KMS-11 (cell line): ENCODE measurements around the gene MAN1B1.

ENCODE experiments used
- H2AFZ ChIP-seq: fragments of 200-600 bp; sonication (generic); 2 replicates; pipeline ENCODE4 v1.6.1; 2016; ENCODE audit warnings: antibody characterized with exemption, mixed run types, low read depth
- H3K27ac ChIP-seq: fragments of 200-600 bp; sonication (generic); 2 replicates; pipeline ENCODE4 v1.6.1; 2016; ENCODE audit warnings: mild to moderate bottlenecking, mixed run types
- H3K27me3 ChIP-seq: fragments of 200-600 bp; sonication (generic); 2 replicates; pipeline ENCODE4 v1.6.1; 2017; ENCODE audit warnings: mild to moderate bottlenecking, low read depth, mixed run types, moderate library complexity; ENCODE audit not compliant: insufficient read depth
- H3K36me3 ChIP-seq: fragments of 200-600 bp; sonication (generic); 2 replicates; pipeline ENCODE4 v1.6.1; 2017; ENCODE audit warnings: mild to moderate bottlenecking, mixed run types; ENCODE audit not compliant: insufficient read depth
- H3K4me1 ChIP-seq: fragments of 200-600 bp; sonication (generic); 2 replicates; pipeline ENCODE4 v1.6.1; 2016; ENCODE audit warnings: mild to moderate bottlenecking, low read depth, mixed run types; ENCODE audit not compliant: poor library complexity, severe bottlenecking
- H3K4me2 ChIP-seq: fragments of 200-600 bp; sonication (generic); 2 replicates; pipeline ENCODE4 v1.7.0; 2016; ENCODE audit warnings: mild to moderate bottlenecking, mixed run types
- H3K4me3 ChIP-seq: fragments of 200-600 bp; sonication (generic); IDR thresholded peaks from 2 replicates; pipeline ENCODE4 v1.6.1; 2017; ENCODE audit warnings: low read depth, low read length, mixed read lengths; ENCODE audit not compliant: insufficient read depth
- H3K79me2 ChIP-seq: fragments of 200-600 bp; sonication (generic); 2 replicates; pipeline ENCODE4 v1.6.1; 2016; ENCODE audit warnings: low read depth, mixed run types; ENCODE audit not compliant: insufficient read depth
- H3K9ac ChIP-seq: fragments of 200-600 bp; sonication (generic); 2 replicates; pipeline ENCODE4 v1.6.1; 2016; ENCODE audit warnings: mild to moderate bottlenecking, mixed run types
- H4K20me1 ChIP-seq: fragments of 200-600 bp; sonication (generic); 2 replicates; pipeline ENCODE4 v1.6.1; 2016; ENCODE audit warnings: mild to moderate bottlenecking, mixed run types; ENCODE audit not compliant: insufficient read depth
- CTCF ChIP-seq: fragments of 200-600 bp; sonication (generic); conservative IDR thresholded peaks from 2 replicates; pipeline ENCODE4 v1.6.1; 2017; ENCODE audit warnings: low read depth, mild to moderate bottlenecking, antibody characterized with exemption, low read length, moderate library complexity, mixed read lengths

The MAN1B1 gene

DNA sequence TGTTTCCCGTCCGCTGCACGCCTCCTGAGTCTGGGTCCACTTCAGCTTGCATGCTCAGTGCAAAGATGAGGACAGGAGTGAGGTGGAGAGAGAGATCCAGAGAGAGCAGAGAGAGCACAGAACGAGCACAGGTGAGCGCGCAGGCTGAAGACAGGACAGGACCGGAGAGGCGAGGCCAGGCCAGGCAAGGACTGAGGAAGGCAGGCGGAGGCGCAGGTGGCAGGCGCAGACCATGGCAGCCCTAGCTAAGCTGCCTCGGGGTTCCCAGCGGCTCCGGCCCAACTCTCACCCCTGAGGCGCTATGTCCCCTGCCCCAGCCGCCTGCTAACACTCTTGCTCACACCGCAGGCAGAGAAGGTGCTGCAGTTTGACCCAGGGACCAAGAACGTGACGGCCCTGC, 61.9 kb downstream of the MAN1B1 start:
- Histone ChIP-seq H3K36me3 (no peaks in the 10 kb centered on the region), H3K4me1 (peaks cover 14% of the 10 kb centered on the region), H3K4me3 (no peak overlapping the region), H3K4me2 (no peak overlapping the region), H3K9ac (no peak overlapping the region), H2AFZ (no peak overlapping the region), H4K20me1 (no peaks in the 10 kb centered on the region), H3K27me3 (peaks cover 16% of the 10 kb centered on the region; the same call in 1 of the 2 replicates), H3K27ac (no peak overlapping the region), H3K79me2 (no peaks in the 10 kb centered on the region)
- no peak for TF ChIP-seq CTCF

GRCh38 chr9:137149363-137149762, 62.6 kb downstream of the MAN1B1 start:
- peaks cover 9% of the 10 kb centered on the region; the same call in 1 of the 2 replicates for H3K27me3 ChIP-seq
- no peak overlapping the region for H3K27ac ChIP-seq
- no peaks in the 10 kb centered on the region for H4K20me1 ChIP-seq
- no peak for TF ChIP-seq CTCF
- H3K4me3 ChIP-seq: no peak overlapping the region
- H3K9ac ChIP-seq: no peak overlapping the region
- H3K79me2 ChIP-seq: no peaks in the 10 kb centered on the region
- H3K36me3 ChIP-seq: no peaks in the 10 kb centered on the region
- H3K4me2 ChIP-seq: peak overlapping the region; percentile 69
- peaks cover 14% of the 10 kb centered on the region for H3K4me1 ChIP-seq
- peak overlapping the region; percentile 35; the same call in 1 of the 2 replicates for H2AFZ ChIP-seq

DNA sequence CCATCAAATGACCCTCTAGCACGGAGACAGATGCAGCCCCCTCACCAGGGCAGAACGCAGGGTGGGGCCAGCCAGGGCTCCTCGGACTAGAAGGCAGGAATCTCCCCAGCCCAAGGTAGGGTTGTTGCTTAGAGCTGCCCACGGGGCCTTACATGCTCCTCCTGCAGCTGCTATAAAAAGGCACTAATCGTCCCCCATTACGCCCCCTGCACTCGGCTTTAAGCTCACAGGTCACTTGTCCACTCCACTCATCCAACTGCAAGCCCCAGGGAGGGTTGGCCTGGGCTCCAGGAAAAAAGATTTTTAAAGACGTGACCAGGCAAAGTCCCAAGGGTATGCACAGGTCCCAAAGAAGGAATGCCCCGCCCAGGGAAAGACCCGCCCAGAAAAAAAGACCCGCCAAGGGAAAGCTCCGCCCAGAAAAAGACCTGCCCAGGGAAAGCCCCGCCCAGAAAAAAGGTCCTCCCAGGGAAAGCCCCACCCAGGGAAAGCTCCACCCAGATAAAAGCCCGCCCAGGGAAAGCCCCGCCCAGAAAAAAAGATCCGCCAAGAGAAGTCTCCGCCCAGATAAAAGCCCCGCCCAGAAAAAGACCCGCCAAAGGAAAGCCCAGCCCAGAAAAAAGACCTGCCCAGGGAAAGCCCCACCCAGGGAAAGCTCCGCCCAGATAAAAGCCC, 63.3 kb downstream of the MAN1B1 start:
- H2AFZ ChIP-seq: peak overlapping the region; percentile 35; the same call in 1 of the 2 replicates
- H3K4me3 ChIP-seq: no peak overlapping the region
- H3K27me3 ChIP-seq: peaks cover 7% of the 10 kb centered on the region; the same call in 1 of the 2 replicates
- H3K9ac ChIP-seq: no peak overlapping the region
- H3K79me2 ChIP-seq: no peaks in the 10 kb centered on the region
- no peak for TF ChIP-seq CTCF
- no peaks in the 10 kb centered on the region for H4K20me1 ChIP-seq
- peak overlapping the region; percentile 69 for H3K4me2 ChIP-seq
- no peak overlapping the region for H3K27ac ChIP-seq
- H3K36me3 ChIP-seq: no peaks in the 10 kb centered on the region
- peaks cover 14% of the 10 kb centered on the region for H3K4me1 ChIP-seq

- TF ChIP-seq CTCF: no peak
- H3K36me3 ChIP-seq: no peaks in the 10 kb centered on the region
- no peak overlapping the region for H2AFZ ChIP-seq
- peaks cover 4% of the 10 kb centered on the region; the same call in 1 of the 2 replicates for H3K27me3 ChIP-seq
- no peak overlapping the region for H3K27ac ChIP-seq
- no peak overlapping the region for H3K4me3 ChIP-seq
- H3K9ac ChIP-seq: no peak overlapping the region
- no peaks in the 10 kb centered on the region for H4K20me1 ChIP-seq
- H3K79me2 ChIP-seq: no peaks in the 10 kb centered on the region
- H3K4me1 ChIP-seq: peaks cover 14% of the 10 kb centered on the region
- H3K4me2 ChIP-seq: no peak overlapping the region
These were observed 64.1 kb downstream of the MAN1B1 start for GRCh38 chr9:137150617-137151457.
